ENCODE data around the gene RGPD3.
A peak's percentile ranks its signal among the peaks of the same experiment; 100 is the strongest.
"Not testable (repeated sequence)": the region's sequence is repeated elsewhere in the genome, so short reads cannot be mapped to it uniquely, and the experiment has no call there.

The RGPD3 gene

GRCh38 chr2:106479563-106479962 lies 11.3 kb upstream of the RGPD3 start:
- not testable (repeated sequence) for DNase-seq

GRCh38 chr2:106477647-106478046 lies 9.4 kb upstream of the RGPD3 start:
- DNase-seq, result not testable (repeated sequence)

GRCh38 chr2:106470658-106471057 lies 2.4 kb upstream of the RGPD3 start:
- DNase-seq, result peak; percentile 45

- DNase-seq, result not testable (repeated sequence)
Observed at GRCh38 chr2:106467516-106467915, 697 bp downstream of the RGPD3 start.

GRCh38 chr2:106461882-106462281 lies 6.3 kb downstream of the RGPD3 start:
- DNase-seq, result not testable (repeated sequence)

- not testable (repeated sequence) for DNase-seq
Observed at GRCh38 chr2:106390680-106391079, 77.5 kb downstream of the RGPD3 start.

GRCh38 chr2:106388814-106389410 lies 79.3 kb downstream of the RGPD3 start:
- not testable (repeated sequence) for DNase-seq

- DNase-seq, result not testable (repeated sequence)
Observed at GRCh38 chr2:106384548-106384947, 83.7 kb downstream of the RGPD3 start.

GRCh38 chr2:106381867-106382266 lies 86.3 kb downstream of the RGPD3 start:
- DNase-seq, result not testable (repeated sequence)

- not testable (repeated sequence) for DNase-seq
Observed at GRCh38 chr2:106379567-106379966, 88.6 kb downstream of the RGPD3 start.

GRCh38 chr2:106369182-106369581 lies 99.0 kb downstream of the RGPD3 start:
- DNase-seq, result not testable (repeated sequence)

GRCh38 chr2:106366204-106366885 lies 101.9 kb downstream of the RGPD3 start:
- DNase-seq, result no peak

GRCh38 chr2:106363791-106364190 lies 104.4 kb downstream of the RGPD3 start:
- no peak for DNase-seq

GRCh38 chr2:106362789-106363188 lies 105.4 kb downstream of the RGPD3 start:
- no peak for DNase-seq

- DNase-seq, result no peak
Observed at GRCh38 chr2:106359512-106359911, 108.7 kb downstream of the RGPD3 start.

- DNase-seq, result no peak
Observed at GRCh38 chr2:106358521-106358920, 109.7 kb downstream of the RGPD3 start.

GRCh38 chr2:106358081-106358480 lies 110.1 kb downstream of the RGPD3 start:
- no peak for DNase-seq

GRCh38 chr2:106356291-106356690 lies 111.9 kb downstream of the RGPD3 start:
- DNase-seq, result no peak

GRCh38 chr2:106353676-106354075 lies 114.5 kb downstream of the RGPD3 start:
- DNase-seq, result no peak

- DNase-seq, result no peak
Observed at GRCh38 chr2:106350980-106351379, 117.2 kb downstream of the RGPD3 start.

GRCh38 chr2:106344302-106344701 lies 123.9 kb downstream of the RGPD3 start:
- no peak for DNase-seq

GRCh38 chr2:106343274-106343673 lies 124.9 kb downstream of the RGPD3 start:
- DNase-seq, result no peak

GRCh38 chr2:106342831-106343251 lies 125.4 kb downstream of the RGPD3 start:
- no peak for DNase-seq

- no peak for DNase-seq
Observed at GRCh38 chr2:106341666-106342065, 126.5 kb downstream of the RGPD3 start.
